Spleen (tissue), 13 donors: ENCODE data around the gene C18orf63. TPM values are rescaled to one million over a fixed set of nuclear protein-coding genes. Genes with fewer than 3 reads are reported as not detected.

Experiments
- DNase-seq: peaks from one replicate; pipeline ENCODE4 v3.0.0-alpha.2; 2020
- H3K27ac ChIP-seq, 8 donors: fragments of 200-600 bp; sonication (generic) in 7 of 8; 1 replicate in 4 of 8; 2 replicates in 4 of 8; pipeline versions ENCODE4 v1.5.0 to v1.8.0; 2016 to 2021; ENCODE audit warnings: inconsistent platforms in 4 of 8, mild to moderate bottlenecking in 4 of 8, moderate library complexity in 1 of 8
- H3K27me3 ChIP-seq, 7 donors: fragments of 200-600 bp; sonication (generic) in 6 of 7; replicated peaks in 1 of 7; 1 replicate in 4 of 7; 2 replicates in 3 of 7; pipeline versions ENCODE4 v1.5.0 to v1.8.0; 2016 to 2021; ENCODE audit warnings: inconsistent platforms in 3 of 7, mild to moderate bottlenecking in 1 of 7
- H3K36me3 ChIP-seq, 6 donors: fragments of 200-600 bp; sonication (generic) in 5 of 6; 1 replicate in 4 of 6; 2 replicates in 2 of 6; pipeline versions ENCODE4 v1.5.0 to v1.8.0; 2016 to 2021; ENCODE audit warnings: inconsistent platforms in 2 of 6
- H3K4me1 ChIP-seq, 6 donors: fragments of 200-600 bp; sonication (generic) in 5 of 6; 1 replicate in 3 of 6; 2 replicates in 3 of 6; pipeline versions ENCODE4 v1.5.0 to v1.8.0; 2016 to 2021; ENCODE audit warnings: inconsistent platforms in 3 of 6
- H3K4me3 ChIP-seq, 8 donors: fragments of 200-600 bp; sonication (generic) in 7 of 8; 1 replicate in 4 of 8; 2 replicates in 4 of 8; pipeline versions ENCODE4 v1.5.0 to v1.8.0; 2016 to 2021; ENCODE audit warnings: inconsistent platforms in 4 of 8, mild to moderate bottlenecking in 4 of 8, moderate library complexity in 2 of 8
- H3K9me3 ChIP-seq, 8 donors: fragments of 200-600 bp; sonication (generic) in 7 of 8; 1 replicate in 4 of 8; 2 replicates in 4 of 8; pipeline versions ENCODE4 v1.5.0 to v1.8.0; 2016 to 2021; ENCODE audit warnings: inconsistent platforms in 4 of 8
- POLR2A ChIP-seq, 3 donors: fragments of 450-650 bp; IDR thresholded peaks; one replicate each; pipeline ENCODE4 v1.5.1; 2017; ENCODE audit warnings: antibody characterized with exemption in 3 of 3, mild to moderate bottlenecking in 1 of 3
- POLR2AphosphoS5 ChIP-seq, 3 donors: sonication (generic); formaldehyde crosslinking; IDR thresholded peaks; one replicate each; pipeline ENCODE4 v1.5.1; 2017; ENCODE audit warnings: antibody characterized with exemption in 3 of 3
- WGBS, 5 donors: extraction: QIAGEN DNeasy Blood & Tissue Kit in 3 of 5; methylation state at CpG; one replicate each; pipeline versions ENCODE4 v1.1.5 to v1.1.7; 2013 to 2018; 5-methylcytosine and 5-hydroxymethylcytosine counted together
- intact Hi-C: fragments of 100-400 bp; cut with DNase I; formaldehyde crosslinking; loops from one replicate; pipeline ENCODE4 v1.15.0; 2023; ENCODE audit warnings: low total_unique reads
- long read RNA-seq, 2 donors: transcript quantifications; one replicate each; lab custom pipeline, GENCODE V29; 2026
- polyA plus RNA-seq, 3 donors: library from polyadenylated mRNA; stranded (reverse); fragments of 200-250 nt; gene quantifications; one replicate each; pipeline ENCODE4 v1.2.1, GENCODE V29; 2013
- total RNA-seq, 7 donors: library from RNA; depleted of rRNA in 3 of 7; stranded (reverse); fragments of >200 nt in 3 of 7; fragmentation: NEBNext Ultra II Directional in 4 of 7; extraction: Animal tissue kit (Norgen Biotek cat#: 25700) in 4 of 7; gene quantifications; one replicate each; pipeline versions ENCODE4 v1.1.0 to v1.2.1, GENCODE V29; 2016 to 2021
- TF ChIP-seq, protein P1 (sequence below), 11 experiments: fragments of 200-600 bp in 7 of 11; fragments of 450-650 bp in 4 of 11; sonication (generic) in 4 of 11; IDR thresholded peaks in 8 of 11; conservative IDR thresholded peaks in 3 of 11; 1 replicate in 7 of 11; 2 replicates in 4 of 11; pipeline versions ENCODE4 v1.4.0 to v1.8.0; 2016 to 2021; ENCODE audit warnings: antibody characterized with exemption in 11 of 11, inconsistent platforms in 4 of 11, mild to moderate bottlenecking in 1 of 11
- donor health status: healthy with polysubstance abuse.
- donor health status: DM: no; HTN: no; CAD: no; lungs with moderate emphysema.
- donor health status: DM: no; HTN: no; CAD: no.
- donor health status: Bipolar disorder and iron deficiency.
- donor health status: healthy.
- donor health status: DM: no; HTN: no; CAD: no.
- donor health status: DM: yes; HTN: yes; CAD: no.

The C18orf63 gene
- total RNA-seq (under 1 TPM in 3 of 7 donors, not detected in 4; 0.13 to 0.18 (median 0.14) TPM), polyA plus RNA-seq (under 1 TPM in 1 of 3 donors, not detected in 2; 0.02 TPM)
- long read RNA-seq, donor 1, result 0 reads
- long read RNA-seq, donor 2, result 0 reads

DNA sequence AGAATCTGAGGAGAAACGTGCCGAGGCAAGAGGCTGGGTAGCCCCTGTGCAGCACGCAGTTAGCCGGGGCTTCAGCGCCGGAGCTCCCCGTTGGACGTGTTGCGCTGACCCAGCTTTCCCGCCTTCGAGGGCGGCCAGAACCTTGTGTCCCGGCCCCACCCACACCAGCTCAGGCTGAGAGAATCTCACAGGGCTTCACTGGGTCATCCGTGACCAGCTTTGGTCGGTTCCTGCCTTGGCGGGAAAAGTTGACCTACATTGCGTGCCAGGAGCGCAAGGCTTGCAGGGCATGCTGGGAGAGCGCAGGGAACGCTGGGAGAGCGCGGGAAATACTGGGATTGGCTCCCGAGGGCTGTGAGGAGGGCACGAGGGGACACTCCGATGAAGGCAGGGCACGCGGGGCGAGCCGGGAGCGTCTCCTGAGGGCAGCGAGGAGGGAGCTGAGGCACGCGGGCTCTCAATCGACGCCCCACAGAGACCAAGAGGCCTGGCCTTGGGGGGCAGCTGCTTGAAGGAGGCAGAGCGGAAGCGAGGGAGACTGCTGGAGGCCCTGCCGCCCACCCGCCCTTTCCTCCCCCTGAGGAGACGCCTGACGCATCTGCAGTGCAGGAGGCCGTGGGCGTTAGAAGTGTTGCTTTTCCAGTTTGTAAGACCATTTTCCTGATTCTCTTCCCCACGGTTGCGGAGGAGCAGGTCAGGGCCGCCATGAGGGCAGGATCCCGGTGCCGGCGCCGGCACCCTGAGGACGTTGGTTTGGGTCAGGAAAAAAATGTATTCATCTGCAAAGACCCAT lies at the start of gene C18orf63:
Gene C18orf63 (plus strand): TSS at position 376 of the 793 bp plus-strand sequence. CDS start 2,027 bp downstream, outside the sequence.
- no peak for TF ChIP-seq POLR2A (IDR thresholded peaks at IDR 0.05)
- no peak for TF ChIP-seq POLR2AphosphoS5 (IDR thresholded peaks at IDR 0.05)

DNA sequence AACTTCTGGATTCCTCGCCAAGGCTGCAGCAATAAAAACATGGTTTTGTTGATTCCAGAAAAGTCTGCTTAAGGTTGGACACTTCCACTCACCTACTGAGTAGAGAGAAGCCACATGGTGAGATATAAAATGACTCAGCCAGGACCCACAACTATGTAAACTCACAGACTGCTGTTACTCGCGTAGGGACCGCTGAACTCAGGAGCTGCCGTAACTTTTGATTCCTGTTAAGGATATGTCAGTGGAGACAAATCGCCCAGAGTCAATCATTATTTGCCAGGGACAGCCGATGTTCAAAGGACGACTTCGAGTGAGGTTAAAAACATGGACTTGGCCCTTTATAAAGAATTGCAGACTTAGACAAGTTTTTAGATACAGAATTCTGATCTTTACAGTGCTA lies 49.5 kb upstream of the C18orf63 start:
- peaks cover 3 to 48% (median 11%) of the 10 kb centered on the region in 6 donors for H3K36me3 ChIP-seq
- 72 to 77% (median 73%) methylated on average over 9 of the region's 9 CpGs for WGBS, 5 donors
- TF ChIP-seq POLR2A (IDR thresholded peaks at IDR 0.05), result no peak
- TF ChIP-seq, protein P1, sequence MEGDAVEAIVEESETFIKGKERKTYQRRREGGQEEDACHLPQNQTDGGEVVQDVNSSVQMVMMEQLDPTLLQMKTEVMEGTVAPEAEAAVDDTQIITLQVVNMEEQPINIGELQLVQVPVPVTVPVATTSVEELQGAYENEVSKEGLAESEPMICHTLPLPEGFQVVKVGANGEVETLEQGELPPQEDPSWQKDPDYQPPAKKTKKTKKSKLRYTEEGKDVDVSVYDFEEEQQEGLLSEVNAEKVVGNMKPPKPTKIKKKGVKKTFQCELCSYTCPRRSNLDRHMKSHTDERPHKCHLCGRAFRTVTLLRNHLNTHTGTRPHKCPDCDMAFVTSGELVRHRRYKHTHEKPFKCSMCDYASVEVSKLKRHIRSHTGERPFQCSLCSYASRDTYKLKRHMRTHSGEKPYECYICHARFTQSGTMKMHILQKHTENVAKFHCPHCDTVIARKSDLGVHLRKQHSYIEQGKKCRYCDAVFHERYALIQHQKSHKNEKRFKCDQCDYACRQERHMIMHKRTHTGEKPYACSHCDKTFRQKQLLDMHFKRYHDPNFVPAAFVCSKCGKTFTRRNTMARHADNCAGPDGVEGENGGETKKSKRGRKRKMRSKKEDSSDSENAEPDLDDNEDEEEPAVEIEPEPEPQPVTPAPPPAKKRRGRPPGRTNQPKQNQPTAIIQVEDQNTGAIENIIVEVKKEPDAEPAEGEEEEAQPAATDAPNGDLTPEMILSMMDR (IDR thresholded peaks at IDR 0.05 in 8 of 11, conservative IDR thresholded peaks at IDR 0.05 in 3 of 11), result no peak
- TF ChIP-seq POLR2AphosphoS5 (IDR thresholded peaks at IDR 0.05), result no peak
- no peaks in the 10 kb centered on the region for H3K27me3 ChIP-seq
- H3K4me3 ChIP-seq, result no peak overlapping the region
- H3K9me3 ChIP-seq, result no peaks in the 10 kb centered on the region
- intact Hi-C loops, result no loop called here
- H3K27ac ChIP-seq, result no peak overlapping the region
- H3K4me1 ChIP-seq, result peaks cover 3 to 30% (median 8%) of the 10 kb centered on the region in 6 donors
- no peak for DNase-seq

More for the DNA sequence above, at the start of gene C18orf63:
- Histone ChIP-seq H3K27me3 (no peaks in the 10 kb centered on the region), H3K4me3 (no peak within 1 kb of the TSS), H3K4me1 (peaks cover 0 to 3% (median 0%) of the 10 kb centered on the region in 6 donors), H3K27ac (no peak within 1 kb of the TSS), H3K9me3 (peaks cover 0 to 9% (median 0%) of the 10 kb centered on the region in 8 donors), H3K36me3 (no peaks in the 10 kb centered on the region)
- 93 to 96% (median 94%) methylated on average over 43 to 51 of the region's 51 CpGs for WGBS, 5 donors
- no peak for DNase-seq
- intact Hi-C loops, result no loop called here

DNA sequence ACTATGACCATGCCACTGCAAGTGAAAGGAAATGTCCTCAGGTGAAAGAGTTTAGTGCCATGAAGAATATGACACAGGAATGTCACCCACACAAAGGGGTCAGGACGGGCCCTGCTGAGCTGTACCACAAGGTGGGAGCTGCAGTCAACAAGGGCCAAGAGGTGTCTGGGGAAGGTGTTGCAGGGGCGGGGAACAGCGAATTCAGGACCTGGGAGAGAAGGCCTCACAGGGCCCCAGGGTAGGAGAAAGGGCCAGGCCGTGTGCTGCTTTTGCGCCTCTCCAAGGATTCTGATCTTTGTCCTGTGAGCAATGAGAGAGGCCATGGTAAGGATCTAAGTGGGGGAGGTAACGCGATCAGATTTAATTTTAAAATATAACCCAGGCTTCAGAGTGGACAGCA lies 47.5 kb upstream of the C18orf63 start:
- intact Hi-C loops, result no loop called here
- no peak for DNase-seq
- no peak for TF ChIP-seq POLR2A (IDR thresholded peaks at IDR 0.05)
- TF ChIP-seq POLR2AphosphoS5 (IDR thresholded peaks at IDR 0.05), result no peak
- peaks cover 0 to 28% (median under 1%) of the 10 kb centered on the region in 6 donors for H3K36me3 ChIP-seq
- no peaks in the 10 kb centered on the region for H3K9me3 ChIP-seq
- no peaks in the 10 kb centered on the region for H3K27me3 ChIP-seq
- H3K4me1 ChIP-seq, result peaks cover 3 to 33% (median 9%) of the 10 kb centered on the region in 6 donors
- peak overlapping the region in 6 of 8 donors; percentile 1 to 72 (median 65) for H3K27ac ChIP-seq
- 90 to 95% (median 93%) methylated on average over 7 of the region's 7 CpGs for WGBS, 5 donors
- no peak overlapping the region for H3K4me3 ChIP-seq

DNA sequence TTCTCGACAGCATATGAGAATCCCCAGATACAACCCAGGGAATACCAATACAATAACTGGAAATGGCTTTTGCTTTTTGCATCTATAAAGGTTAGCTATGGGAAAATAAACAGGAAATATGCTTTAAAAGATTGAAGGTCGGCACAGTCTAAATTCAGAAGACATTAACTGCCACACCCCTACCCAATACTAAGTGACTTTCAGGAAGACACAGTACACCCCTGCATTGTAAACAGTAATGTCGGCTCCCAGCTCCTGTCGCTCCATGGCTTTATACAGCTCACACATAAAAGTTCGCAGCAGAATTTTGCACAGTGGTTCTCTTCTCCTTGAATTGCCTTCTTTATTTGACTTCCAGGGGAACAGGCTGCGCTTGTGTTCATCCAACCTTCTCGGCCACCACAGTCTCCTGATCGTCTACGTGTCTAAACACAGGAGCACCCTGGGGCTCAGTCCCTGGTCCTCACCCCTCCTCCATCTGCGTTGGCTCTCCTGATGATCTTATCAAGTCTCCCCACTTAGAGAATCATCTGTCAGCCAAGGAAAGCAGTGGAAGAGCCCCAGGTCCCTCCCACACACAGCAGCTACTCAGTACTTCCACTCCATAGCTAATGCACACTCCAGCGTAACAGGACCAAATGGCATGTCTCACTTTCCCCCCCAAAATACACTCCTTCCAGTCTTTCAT lies 46.6 kb upstream of the C18orf63 start:
- no peaks in the 10 kb centered on the region for H3K27me3 ChIP-seq
- H3K4me1 ChIP-seq, result peaks cover 3 to 42% (median 16%) of the 10 kb centered on the region in 6 donors
- TF ChIP-seq, protein P1 (IDR thresholded peaks at IDR 0.05 in 8 of 11, conservative IDR thresholded peaks at IDR 0.05 in 3 of 11), result no peak
- TF ChIP-seq POLR2A (IDR thresholded peaks at IDR 0.05) (no peak), POLR2AphosphoS5 (IDR thresholded peaks at IDR 0.05) (no peak)
- H3K36me3 ChIP-seq, result peaks cover 0 to 26% (median 0%) of the 10 kb centered on the region in 6 donors
- intact Hi-C loops, result no loop called here
- H3K9me3 ChIP-seq, result no peaks in the 10 kb centered on the region
- no peak overlapping the region for H3K4me3 ChIP-seq
- no peak for DNase-seq
- 65 to 76% (median 67%) methylated on average over 11 of the region's 11 CpGs for WGBS, 5 donors
- peak overlapping the region in 7 of 8 donors; percentile 27 to 72 (median 65) for H3K27ac ChIP-seq
